WTC11 (cell line): ENCODE data around the gene ZNF292.

ENCODE experiments used
- FOXJ3 ChIP-seq: sonication (generic); formaldehyde crosslinking; IDR thresholded peaks from 2 replicates; pipeline ENCODE4 v1.9.0; 2021; ENCODE audit warnings: missing genetic modification reagents, mild to moderate bottlenecking, borderline replicate concordance
- FOXK1 ChIP-seq: sonication (generic); formaldehyde crosslinking; IDR thresholded peaks from 2 replicates; pipeline ENCODE4 v1.8.0; 2022; ENCODE audit warnings: mild to moderate bottlenecking, moderate library complexity, missing genetic modification reagents
- JUN ChIP-seq: sonication (generic); formaldehyde crosslinking; IDR thresholded peaks from 2 replicates; pipeline ENCODE4 v1.8.0; 2023; ENCODE audit warnings: mild to moderate bottlenecking, missing genetic modification reagents
- SP1 ChIP-seq: sonication (generic); formaldehyde crosslinking; conservative IDR thresholded peaks from 2 replicates; pipeline ENCODE4 v1.8.1; 2022; ENCODE audit warnings: missing genetic modification reagents
- STAT6 ChIP-seq: sonication (generic); formaldehyde crosslinking; conservative IDR thresholded peaks from 2 replicates; pipeline ENCODE4 v1.8.1; 2023; ENCODE audit warnings: mild to moderate bottlenecking, low read depth, missing genetic modification reagents, moderate library complexity
- USF2 ChIP-seq: sonication (generic); formaldehyde crosslinking; IDR thresholded peaks from 2 replicates; pipeline ENCODE4 v1.8.1; 2023; ENCODE audit warnings: mild to moderate bottlenecking, missing genetic modification reagents, moderate library complexity
- ZBTB21 ChIP-seq: sonication (generic); formaldehyde crosslinking; IDR thresholded peaks from 2 replicates; pipeline ENCODE4 v1.8.1; 2023; ENCODE audit warnings: mild to moderate bottlenecking, missing genetic modification reagents, borderline replicate concordance
- TF ChIP-seq, protein P1 (sequence below): fragments of 200-600 bp; IDR thresholded peaks from 2 replicates; pipeline ENCODE4 v1.8.0; 2022; ENCODE audit warnings: antibody characterized with exemption
- TF ChIP-seq, protein P2 (sequence below): sonication (generic); formaldehyde crosslinking; conservative IDR thresholded peaks from 2 replicates; pipeline ENCODE4 v1.8.1; 2022; ENCODE audit warnings: mild to moderate bottlenecking, missing genetic modification reagents
- TF ChIP-seq, protein P3 (sequence below): sonication (generic); formaldehyde crosslinking; IDR thresholded peaks from 2 replicates; pipeline ENCODE4 v1.8.0; 2022; ENCODE audit warnings: mild to moderate bottlenecking, missing genetic modification reagents
- TF ChIP-seq, protein P4 (sequence below): sonication (generic); formaldehyde crosslinking; IDR thresholded peaks from 2 replicates; pipeline ENCODE4 v1.8.0; 2022; ENCODE audit warnings: mild to moderate bottlenecking, missing genetic modification reagents
- TF ChIP-seq, protein P5 (sequence below): sonication (generic); formaldehyde crosslinking; IDR thresholded peaks from 2 replicates; pipeline ENCODE4 v1.8.1; 2022; ENCODE audit warnings: mild to moderate bottlenecking, moderate library complexity, missing genetic modification reagents
- TF ChIP-seq, protein P6 (sequence below): sonication (generic); formaldehyde crosslinking; IDR thresholded peaks from 2 replicates; pipeline ENCODE4 v1.8.0; 2022; ENCODE audit warnings: mild to moderate bottlenecking, missing genetic modification reagents

DNA sequence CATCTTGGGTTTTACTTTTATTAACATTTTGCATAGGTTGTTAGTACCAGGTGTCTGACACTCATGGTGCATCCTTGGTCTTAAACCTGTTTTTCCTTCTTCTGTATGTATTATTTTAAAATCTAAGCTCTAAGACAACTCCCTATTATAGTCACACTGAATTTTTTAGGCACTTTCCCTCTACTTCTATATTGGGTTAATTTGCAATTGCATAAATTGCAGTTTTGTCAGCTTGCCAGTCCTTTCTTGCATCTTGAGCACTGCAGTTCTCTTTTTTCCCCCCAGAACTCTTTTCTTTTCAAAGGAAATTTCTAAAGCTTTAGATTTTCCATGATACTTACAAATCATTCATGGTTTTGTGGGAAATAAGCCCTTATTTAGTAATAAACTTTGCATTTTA, 70.6 kb downstream of the ZNF292 start:
- TF ChIP-seq FOXK1 (CRISPR knock-in tag) (no peak), USF2 (CRISPR knock-in tag) (no peak), JUN (CRISPR knock-in tag) (no peak), SP1 (no peak), FOXJ3 (CRISPR knock-in tag) (no peak), ZBTB21 (no peak), STAT6 (CRISPR knock-in tag) (no peak)
- TF ChIP-seq, protein P1, sequence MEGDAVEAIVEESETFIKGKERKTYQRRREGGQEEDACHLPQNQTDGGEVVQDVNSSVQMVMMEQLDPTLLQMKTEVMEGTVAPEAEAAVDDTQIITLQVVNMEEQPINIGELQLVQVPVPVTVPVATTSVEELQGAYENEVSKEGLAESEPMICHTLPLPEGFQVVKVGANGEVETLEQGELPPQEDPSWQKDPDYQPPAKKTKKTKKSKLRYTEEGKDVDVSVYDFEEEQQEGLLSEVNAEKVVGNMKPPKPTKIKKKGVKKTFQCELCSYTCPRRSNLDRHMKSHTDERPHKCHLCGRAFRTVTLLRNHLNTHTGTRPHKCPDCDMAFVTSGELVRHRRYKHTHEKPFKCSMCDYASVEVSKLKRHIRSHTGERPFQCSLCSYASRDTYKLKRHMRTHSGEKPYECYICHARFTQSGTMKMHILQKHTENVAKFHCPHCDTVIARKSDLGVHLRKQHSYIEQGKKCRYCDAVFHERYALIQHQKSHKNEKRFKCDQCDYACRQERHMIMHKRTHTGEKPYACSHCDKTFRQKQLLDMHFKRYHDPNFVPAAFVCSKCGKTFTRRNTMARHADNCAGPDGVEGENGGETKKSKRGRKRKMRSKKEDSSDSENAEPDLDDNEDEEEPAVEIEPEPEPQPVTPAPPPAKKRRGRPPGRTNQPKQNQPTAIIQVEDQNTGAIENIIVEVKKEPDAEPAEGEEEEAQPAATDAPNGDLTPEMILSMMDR = no peak
- TF ChIP-seq, protein P2, sequence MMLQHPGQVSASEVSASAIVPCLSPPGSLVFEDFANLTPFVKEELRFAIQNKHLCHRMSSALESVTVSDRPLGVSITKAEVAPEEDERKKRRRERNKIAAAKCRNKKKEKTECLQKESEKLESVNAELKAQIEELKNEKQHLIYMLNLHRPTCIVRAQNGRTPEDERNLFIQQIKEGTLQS = no peak
- TF ChIP-seq, protein P3, sequence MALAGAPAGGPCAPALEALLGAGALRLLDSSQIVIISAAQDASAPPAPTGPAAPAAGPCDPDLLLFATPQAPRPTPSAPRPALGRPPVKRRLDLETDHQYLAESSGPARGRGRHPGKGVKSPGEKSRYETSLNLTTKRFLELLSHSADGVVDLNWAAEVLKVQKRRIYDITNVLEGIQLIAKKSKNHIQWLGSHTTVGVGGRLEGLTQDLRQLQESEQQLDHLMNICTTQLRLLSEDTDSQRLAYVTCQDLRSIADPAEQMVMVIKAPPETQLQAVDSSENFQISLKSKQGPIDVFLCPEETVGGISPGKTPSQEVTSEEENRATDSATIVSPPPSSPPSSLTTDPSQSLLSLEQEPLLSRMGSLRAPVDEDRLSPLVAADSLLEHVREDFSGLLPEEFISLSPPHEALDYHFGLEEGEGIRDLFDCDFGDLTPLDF (CRISPR knock-in tag) = no peak
- TF ChIP-seq, protein P4, sequence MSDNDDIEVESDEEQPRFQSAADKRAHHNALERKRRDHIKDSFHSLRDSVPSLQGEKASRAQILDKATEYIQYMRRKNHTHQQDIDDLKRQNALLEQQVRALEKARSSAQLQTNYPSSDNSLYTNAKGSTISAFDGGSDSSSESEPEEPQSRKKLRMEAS = no peak
- TF ChIP-seq, protein P5, sequence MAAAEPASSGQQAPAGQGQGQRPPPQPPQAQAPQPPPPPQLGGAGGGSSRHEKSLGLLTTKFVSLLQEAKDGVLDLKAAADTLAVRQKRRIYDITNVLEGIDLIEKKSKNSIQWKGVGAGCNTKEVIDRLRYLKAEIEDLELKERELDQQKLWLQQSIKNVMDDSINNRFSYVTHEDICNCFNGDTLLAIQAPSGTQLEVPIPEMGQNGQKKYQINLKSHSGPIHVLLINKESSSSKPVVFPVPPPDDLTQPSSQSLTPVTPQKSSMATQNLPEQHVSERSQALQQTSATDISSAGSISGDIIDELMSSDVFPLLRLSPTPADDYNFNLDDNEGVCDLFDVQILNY (CRISPR knock-in tag) = no peak
- TF ChIP-seq, protein P6, sequence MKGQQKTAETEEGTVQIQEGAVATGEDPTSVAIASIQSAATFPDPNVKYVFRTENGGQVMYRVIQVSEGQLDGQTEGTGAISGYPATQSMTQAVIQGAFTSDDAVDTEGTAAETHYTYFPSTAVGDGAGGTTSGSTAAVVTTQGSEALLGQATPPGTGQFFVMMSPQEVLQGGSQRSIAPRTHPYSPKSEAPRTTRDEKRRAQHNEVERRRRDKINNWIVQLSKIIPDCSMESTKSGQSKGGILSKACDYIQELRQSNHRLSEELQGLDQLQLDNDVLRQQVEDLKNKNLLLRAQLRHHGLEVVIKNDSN (CRISPR knock-in tag) = no peak
